ENCODE data around the gene SYNJ2.

DNA sequence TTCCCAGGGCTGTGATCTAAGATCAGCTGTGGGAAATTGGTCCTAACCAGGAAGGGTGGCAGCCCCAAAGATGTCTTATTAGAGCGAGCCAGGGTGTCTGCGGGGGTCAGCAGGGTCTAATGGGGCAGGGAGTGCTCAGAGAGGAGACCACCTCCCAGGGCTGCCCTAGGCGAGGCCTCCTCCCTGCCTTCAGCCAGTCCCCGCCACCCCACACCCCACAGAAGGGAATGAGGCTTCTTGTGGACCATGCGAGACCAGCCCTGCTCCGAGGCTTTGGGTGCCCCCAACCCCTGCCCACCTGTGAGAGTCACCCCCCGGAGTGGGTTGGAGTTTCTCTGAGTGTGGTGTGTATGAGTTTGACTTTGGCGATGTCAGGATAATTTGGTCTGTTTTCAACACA is 37.8 kb downstream of the SYNJ2 start:
- TF ChIP-seq, protein P1, sequence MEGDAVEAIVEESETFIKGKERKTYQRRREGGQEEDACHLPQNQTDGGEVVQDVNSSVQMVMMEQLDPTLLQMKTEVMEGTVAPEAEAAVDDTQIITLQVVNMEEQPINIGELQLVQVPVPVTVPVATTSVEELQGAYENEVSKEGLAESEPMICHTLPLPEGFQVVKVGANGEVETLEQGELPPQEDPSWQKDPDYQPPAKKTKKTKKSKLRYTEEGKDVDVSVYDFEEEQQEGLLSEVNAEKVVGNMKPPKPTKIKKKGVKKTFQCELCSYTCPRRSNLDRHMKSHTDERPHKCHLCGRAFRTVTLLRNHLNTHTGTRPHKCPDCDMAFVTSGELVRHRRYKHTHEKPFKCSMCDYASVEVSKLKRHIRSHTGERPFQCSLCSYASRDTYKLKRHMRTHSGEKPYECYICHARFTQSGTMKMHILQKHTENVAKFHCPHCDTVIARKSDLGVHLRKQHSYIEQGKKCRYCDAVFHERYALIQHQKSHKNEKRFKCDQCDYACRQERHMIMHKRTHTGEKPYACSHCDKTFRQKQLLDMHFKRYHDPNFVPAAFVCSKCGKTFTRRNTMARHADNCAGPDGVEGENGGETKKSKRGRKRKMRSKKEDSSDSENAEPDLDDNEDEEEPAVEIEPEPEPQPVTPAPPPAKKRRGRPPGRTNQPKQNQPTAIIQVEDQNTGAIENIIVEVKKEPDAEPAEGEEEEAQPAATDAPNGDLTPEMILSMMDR (IDR thresholded peaks at IDR 0.05), result no peak
- TF ChIP-seq POLR2A (IDR thresholded peaks at IDR 0.05), result no peak
